MM.1S (cell line): Measurements from ENCODE around the gene RNLS.

ENCODE experiments used
- EZH2 ChIP-seq: fragments of 300-600 bp; sonication (generic); optimal IDR thresholded peaks from 2 replicates; pipeline ENCODE3; 2017; ENCODE audit warnings: low read depth, mild to moderate bottlenecking, antibody characterized with exemption, low read length, mixed read lengths
- TF ChIP-seq, protein P1 (sequence below): fragments of 300-600 bp; sonication (generic); IDR thresholded peaks from 2 replicates; pipeline ENCODE4 v1.5.1; 2016; ENCODE audit warnings: antibody characterized with exemption, low read length, mixed read lengths

DNA sequence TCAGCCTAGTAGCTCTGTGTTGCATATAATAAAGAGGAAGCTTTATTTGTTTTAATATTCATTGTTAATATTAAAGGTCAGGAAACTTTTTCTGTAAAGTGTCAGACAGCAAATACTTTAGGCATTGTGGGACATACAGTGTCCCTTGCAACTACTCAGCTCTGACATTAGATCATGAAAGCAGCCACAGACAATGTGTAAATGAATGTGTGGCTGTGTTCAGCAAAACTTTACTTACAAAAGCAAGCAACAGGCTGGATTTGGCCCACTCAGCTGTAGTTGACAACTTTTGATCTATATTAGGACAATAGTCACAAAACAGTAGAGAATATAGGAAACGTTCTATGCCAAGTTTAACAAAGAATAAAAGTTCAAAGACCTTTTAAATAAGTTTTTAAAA lies 173.3 kb downstream of the RNLS start:
- TF ChIP-seq, protein P1, sequence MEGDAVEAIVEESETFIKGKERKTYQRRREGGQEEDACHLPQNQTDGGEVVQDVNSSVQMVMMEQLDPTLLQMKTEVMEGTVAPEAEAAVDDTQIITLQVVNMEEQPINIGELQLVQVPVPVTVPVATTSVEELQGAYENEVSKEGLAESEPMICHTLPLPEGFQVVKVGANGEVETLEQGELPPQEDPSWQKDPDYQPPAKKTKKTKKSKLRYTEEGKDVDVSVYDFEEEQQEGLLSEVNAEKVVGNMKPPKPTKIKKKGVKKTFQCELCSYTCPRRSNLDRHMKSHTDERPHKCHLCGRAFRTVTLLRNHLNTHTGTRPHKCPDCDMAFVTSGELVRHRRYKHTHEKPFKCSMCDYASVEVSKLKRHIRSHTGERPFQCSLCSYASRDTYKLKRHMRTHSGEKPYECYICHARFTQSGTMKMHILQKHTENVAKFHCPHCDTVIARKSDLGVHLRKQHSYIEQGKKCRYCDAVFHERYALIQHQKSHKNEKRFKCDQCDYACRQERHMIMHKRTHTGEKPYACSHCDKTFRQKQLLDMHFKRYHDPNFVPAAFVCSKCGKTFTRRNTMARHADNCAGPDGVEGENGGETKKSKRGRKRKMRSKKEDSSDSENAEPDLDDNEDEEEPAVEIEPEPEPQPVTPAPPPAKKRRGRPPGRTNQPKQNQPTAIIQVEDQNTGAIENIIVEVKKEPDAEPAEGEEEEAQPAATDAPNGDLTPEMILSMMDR, result no peak
- no peak for TF ChIP-seq EZH2
